Adrenal gland (tissue), 19 donors: ENCODE measurements around the gene C1orf226. TPM values are rescaled to one million over a fixed set of nuclear protein-coding genes. Genes with fewer than 3 reads are reported as not detected.

Source experiments
- DNase-seq, 7 donors: peaks; one replicate each; pipeline ENCODE4 v3.0.0-alpha.2; 2019 to 2020
- H3K27ac ChIP-seq, 5 donors: fragments of 200-600 bp; sonication (generic) in 4 of 5; 1 replicate in 3 of 5; 2 replicates in 2 of 5; pipeline versions ENCODE4 v1.5.1 to v1.8.0; 2016 to 2020; ENCODE audit warnings: mild to moderate bottlenecking in 1 of 5
- H3K27me3 ChIP-seq: fragments of 200-600 bp; 2 replicates; pipeline ENCODE4 v1.8.0; 2021
- H3K36me3 ChIP-seq, 2 donors: fragments of 200-600 bp; replicated peaks in 1 of 2; 1 replicate in 1 of 2; 2 replicates in 1 of 2; pipeline versions ENCODE4 v1.5.1 to v1.8.0; 2018 to 2022
- H3K4me1 ChIP-seq, 2 donors: fragments of 200-600 bp; replicated peaks in 1 of 2; 1 replicate in 1 of 2; 2 replicates in 1 of 2; pipeline versions ENCODE4 v1.5.1 to v1.8.0; 2018 to 2021
- H3K4me3 ChIP-seq, 4 donors: fragments of 200-600 bp; sonication (generic) in 3 of 4; one replicate each; pipeline ENCODE4 v1.5.1; 2016 to 2018
- H3K9me3 ChIP-seq, 3 donors: fragments of 200-600 bp; sonication (generic) in 1 of 3; replicated peaks in 1 of 3; 1 replicate in 2 of 3; 2 replicates in 1 of 3; pipeline versions ENCODE4 v1.5.1 to v1.8.0; 2016 to 2021
- POLR2A ChIP-seq, 2 donors: fragments of 450-650 bp; IDR thresholded peaks; one replicate each; pipeline ENCODE4 v1.6.1; 2017; ENCODE audit warnings: antibody characterized with exemption in 2 of 2, mild to moderate bottlenecking in 2 of 2, moderate library complexity in 1 of 2
- WGBS, 4 donors: extraction: QIAGEN DNeasy Blood & Tissue Kit in 2 of 4; methylation state at CpG; one replicate each; pipeline versions ENCODE4 v1.1.5 to v1.1.7; 2013 to 2017; 5-methylcytosine and 5-hydroxymethylcytosine counted together
- intact Hi-C, 2 donors: fragments of 100-400 bp; cut with DNase I; formaldehyde crosslinking; loops; one replicate each; pipeline versions ENCODE4 v1.14.1 to v1.15.0; 2022 to 2023
- long read RNA-seq, 10 donors: library from polyadenylated mRNA in 3 of 10; unstranded in 2 of 10; stranded (forward) in 1 of 10; transcript quantifications; one replicate each; pipeline ENCODE4 v2.0.0 and lab custom pipeline, GENCODE V29; 2021 to 2026
- polyA plus RNA-seq, 3 donors: library from polyadenylated mRNA; stranded (reverse); fragments of 200-250 nt in 2 of 3; fragments of 350-450 nt in 1 of 3; fragmentation: Illumina TruSeq in 1 of 3; extraction: RNeasy Lipid Tissue Mini Kit (QIAGEN cat#74804) in 1 of 3; gene quantifications; one replicate each; pipeline ENCODE4 v1.2.3, GENCODE V29; 2013 to 2014
- total RNA-seq, 9 donors: library from RNA; depleted of rRNA in 4 of 9; stranded (reverse); fragments of >200 nt in 4 of 9; fragments of 120-200 nt in 1 of 9; fragmentation: NEBNext Ultra II Directional in 1 of 9; extraction: Animal tissue kit (Norgen Biotek cat#: 25700) in 1 of 9; gene quantifications; one replicate each; pipeline versions ENCODE4 v1.1.0 to v1.2.4, GENCODE V29; 2013 to 2023
- TF ChIP-seq, protein P1 (sequence below), 6 experiments: fragments of 450-650 bp in 4 of 6; fragments of 200-600 bp in 2 of 6; sonication (generic) in 1 of 6; IDR thresholded peaks; 1 replicate in 5 of 6; 2 replicates in 1 of 6; pipeline versions ENCODE4 v1.5.1 to v1.8.0; 2016 to 2021; ENCODE audit warnings: antibody characterized with exemption in 6 of 6, mild to moderate bottlenecking in 2 of 6, moderate library complexity in 1 of 6
- donor health status: healthy with polysubstance abuse.
- donor health status: Bipolar disorder and iron deficiency.
- donor health status: DM: yes; HTN: yes; CAD: no.
- donor health status: DM: no; HTN: no; CAD: no.
- donor health status: DM: no; HTN: no; CAD: no.
- donor health status: DM: yes; HTN: yes; CAD: no.

Gene C1orf226, protein sequence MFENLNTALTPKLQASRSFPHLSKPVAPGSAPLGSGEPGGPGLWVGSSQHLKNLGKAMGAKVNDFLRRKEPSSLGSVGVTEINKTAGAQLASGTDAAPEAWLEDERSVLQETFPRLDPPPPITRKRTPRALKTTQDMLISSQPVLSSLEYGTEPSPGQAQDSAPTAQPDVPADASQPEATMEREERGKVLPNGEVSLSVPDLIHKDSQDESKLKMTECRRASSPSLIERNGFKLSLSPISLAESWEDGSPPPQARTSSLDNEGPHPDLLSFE
- 10 to 100 TPM in 3 of 9 donors, 1 to 10 TPM in 5, under 1 TPM in 1; 0.95 to 18.6 (median 3.9) TPM for total RNA-seq
- 10 to 100 TPM in 2 of 3 donors, 1 to 10 TPM in 1; 3.4 to 48.0 (median 11.0) TPM for polyA plus RNA-seq
- long read RNA-seq, donor 1, full-length matches to known transcripts, result 1 of 1 reads
- long read RNA-seq, donor 1, partial matches to known transcripts, result 0 of 1 reads
- long read RNA-seq, donor 1, other reads (novel, unspliced or antisense), result 0 of 1 reads
- long read RNA-seq, donor 2, full-length matches to known transcripts, result 1 of 1 reads
- long read RNA-seq, donor 2, partial matches to known transcripts, result 0 of 1 reads
- long read RNA-seq, donor 2, other reads (novel, unspliced or antisense), result 0 of 1 reads
- long read RNA-seq, donor 3, partial matches to known transcripts, result 8 of 8 reads
- long read RNA-seq, donor 3, other reads (novel, unspliced or antisense), result 0 of 8 reads
- long read RNA-seq, donor 4, partial matches to known transcripts, result 0 of 1 reads
- long read RNA-seq, donor 4, other reads (novel, unspliced or antisense), result 1 of 1 reads
- long read RNA-seq, donor 5, full-length matches to known transcripts, result 1 of 2 reads
- long read RNA-seq, donor 5, partial matches to known transcripts, result 0 of 2 reads
- long read RNA-seq, donor 5, other reads (novel, unspliced or antisense), result 1 of 2 reads
- long read RNA-seq, donor 6, result 0 reads
- long read RNA-seq, donor 7, full-length matches to known transcripts, result 1 of 1 reads
- long read RNA-seq, donor 7, partial matches to known transcripts, result 0 of 1 reads
- long read RNA-seq, donor 7, other reads (novel, unspliced or antisense), result 0 of 1 reads
- long read RNA-seq, donor 8, result 0 reads
- long read RNA-seq, donor 9, full-length matches to known transcripts, result 1 of 1 reads
- long read RNA-seq, donor 9, partial matches to known transcripts, result 0 of 1 reads
- long read RNA-seq, donor 9, other reads (novel, unspliced or antisense), result 0 of 1 reads
- long read RNA-seq, donor 10, result 0 reads

DNA sequence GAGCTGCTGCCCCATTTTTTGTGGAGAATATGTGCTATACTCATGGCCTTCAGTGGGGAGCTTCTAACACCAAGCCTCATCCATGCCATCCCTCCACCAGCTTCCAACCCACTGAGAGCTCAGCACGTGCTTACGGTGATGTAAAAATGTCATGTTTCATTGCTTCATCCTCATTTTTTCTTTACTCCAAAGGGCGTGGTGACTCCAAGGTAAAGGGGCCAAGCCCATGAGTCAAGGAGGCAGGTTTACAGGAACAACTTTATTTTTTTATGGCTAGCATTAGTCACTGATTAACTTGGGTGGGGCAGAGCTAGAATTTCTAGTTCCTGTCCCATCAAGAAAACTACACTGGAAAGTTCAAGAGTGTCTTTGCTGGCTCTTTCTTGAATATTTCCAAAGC, at the start of gene C1orf226:
TSS of gene C1orf226 (plus strand) at position 346 of the 400 bp plus-strand sequence. CDS start 174 bp downstream, outside the sequence.
- intact Hi-C loops, result no loop called here

DNA sequence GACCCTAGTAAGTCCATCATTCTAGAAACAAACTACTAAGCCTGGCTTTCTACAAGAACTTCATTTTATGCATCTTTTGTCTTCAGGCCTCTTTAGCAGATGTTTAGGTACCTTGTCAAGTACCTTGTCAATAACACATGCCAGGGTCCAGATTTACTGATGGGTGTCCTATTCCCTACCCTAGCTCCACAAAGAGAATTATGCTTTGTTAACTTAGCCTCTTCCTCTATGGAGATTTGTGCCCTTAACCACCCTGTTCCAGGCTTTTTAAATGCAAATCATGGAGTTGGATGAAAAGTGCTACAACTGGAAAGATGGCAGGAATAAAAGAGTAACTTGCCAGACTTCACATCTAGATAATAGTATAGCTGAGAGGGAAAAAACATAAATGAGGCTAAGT, 47.5 kb upstream of the C1orf226 start:
- no peak for DNase-seq
- Histone ChIP-seq H3K4me3 (no peak overlapping the region), H3K4me1 (no peaks in the 10 kb centered on the region), H3K9me3 (no peaks in the 10 kb centered on the region), H3K27ac (no peak overlapping the region), H3K27me3 (no peaks in the 10 kb centered on the region), H3K36me3 (no peaks in the 10 kb centered on the region)
- TF ChIP-seq, protein P1, sequence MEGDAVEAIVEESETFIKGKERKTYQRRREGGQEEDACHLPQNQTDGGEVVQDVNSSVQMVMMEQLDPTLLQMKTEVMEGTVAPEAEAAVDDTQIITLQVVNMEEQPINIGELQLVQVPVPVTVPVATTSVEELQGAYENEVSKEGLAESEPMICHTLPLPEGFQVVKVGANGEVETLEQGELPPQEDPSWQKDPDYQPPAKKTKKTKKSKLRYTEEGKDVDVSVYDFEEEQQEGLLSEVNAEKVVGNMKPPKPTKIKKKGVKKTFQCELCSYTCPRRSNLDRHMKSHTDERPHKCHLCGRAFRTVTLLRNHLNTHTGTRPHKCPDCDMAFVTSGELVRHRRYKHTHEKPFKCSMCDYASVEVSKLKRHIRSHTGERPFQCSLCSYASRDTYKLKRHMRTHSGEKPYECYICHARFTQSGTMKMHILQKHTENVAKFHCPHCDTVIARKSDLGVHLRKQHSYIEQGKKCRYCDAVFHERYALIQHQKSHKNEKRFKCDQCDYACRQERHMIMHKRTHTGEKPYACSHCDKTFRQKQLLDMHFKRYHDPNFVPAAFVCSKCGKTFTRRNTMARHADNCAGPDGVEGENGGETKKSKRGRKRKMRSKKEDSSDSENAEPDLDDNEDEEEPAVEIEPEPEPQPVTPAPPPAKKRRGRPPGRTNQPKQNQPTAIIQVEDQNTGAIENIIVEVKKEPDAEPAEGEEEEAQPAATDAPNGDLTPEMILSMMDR (IDR thresholded peaks at IDR 0.05), result no peak
- no peak for TF ChIP-seq POLR2A (IDR thresholded peaks at IDR 0.05)
- intact Hi-C loops, result no loop called here

More for the DNA sequence above, at the start of gene C1orf226:
- no peaks in the 10 kb centered on the region for H3K9me3 ChIP-seq
- H3K4me1 ChIP-seq, result no peaks in the 10 kb centered on the region
- TF ChIP-seq POLR2A (IDR thresholded peaks at IDR 0.05), result no peak
- TF ChIP-seq, protein P1 (IDR thresholded peaks at IDR 0.05), result no peak
- no peak for DNase-seq
- H3K36me3 ChIP-seq, result no peaks in the 10 kb centered on the region
- no peak within 1 kb of the TSS for H3K4me3 ChIP-seq
- no peak within 1 kb of the TSS for H3K27ac ChIP-seq
- 92 to 97% (median 95%) methylated on average over 3 of the region's 3 CpGs for WGBS, 4 donors
- H3K27me3 ChIP-seq, result no peaks in the 10 kb centered on the region

DNA sequence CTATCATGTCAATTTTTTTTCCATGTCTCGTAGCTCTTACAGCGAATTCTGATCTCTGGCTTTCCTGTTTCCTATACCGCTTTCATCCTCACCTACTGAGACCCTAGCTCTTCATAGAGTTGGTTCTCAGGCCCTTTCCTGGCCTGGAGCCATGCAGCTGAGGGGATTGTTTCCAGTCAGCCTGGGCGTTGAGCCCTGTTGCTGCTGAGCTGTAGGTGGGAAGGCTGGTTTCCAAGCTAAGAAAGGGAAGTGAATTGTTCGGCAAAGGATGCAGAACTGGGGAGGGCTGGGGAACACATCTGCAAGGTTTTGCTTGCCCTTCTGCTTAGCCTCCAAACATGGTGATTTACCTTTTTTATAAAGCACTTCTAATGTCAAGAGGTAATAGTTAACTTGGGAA, 46.4 kb upstream of the C1orf226 start:
- Histone ChIP-seq H3K27ac (no peak overlapping the region), H3K4me3 (no peak overlapping the region), H3K9me3 (no peaks in the 10 kb centered on the region), H3K36me3 (no peaks in the 10 kb centered on the region), H3K27me3 (no peaks in the 10 kb centered on the region), H3K4me1 (no peaks in the 10 kb centered on the region)
- DNase-seq, result no peak
- WGBS, 4 donors, result 83 to 95% (median 86%) methylated on average over 4 to 5 of the region's 5 CpGs
- intact Hi-C loops, result no loop called here
- no peak for TF ChIP-seq POLR2A (IDR thresholded peaks at IDR 0.05)
- TF ChIP-seq, protein P1 (IDR thresholded peaks at IDR 0.05), result no peak
